CD8-positive, alpha-beta memory T cell (primary cell): Measurements from ENCODE around the gene NLRP12. TPM values are rescaled to one million over a fixed set of nuclear protein-coding genes. Genes with fewer than 3 reads are reported as not detected.
"Not testable (repeated sequence)": the region's sequence is repeated elsewhere in the genome, so short reads cannot be mapped to it uniquely, and the experiment has no call there.

Source experiments
- CTCF ChIA-PET: fragments of 350-600 bp; sonication (Branson Sonifier 250); formaldehyde crosslinking; loops from one replicate; lab custom pipeline; 2021; ENCODE audit warnings: antibody characterized with exemption; lab: Charles Lee
- POLR2A ChIA-PET: fragments of 350-600 bp; sonication (Branson Sonifier 250); formaldehyde crosslinking; loops from one replicate; lab custom pipeline; 2021; ENCODE audit warnings: antibody characterized with exemption; lab: Charles Lee
- DNase-seq, 5 donors: peaks; one replicate each; pipeline versions ENCODE4 v3.0.0 to v3.0.0-alpha.2; 2020 to 2022; ENCODE audit warnings: mixed read lengths in 1 of 5
- H3K27ac ChIP-seq: one replicate; pipeline ENCODE4 v1.7.0; 2013; ENCODE audit warnings: low read depth, mild to moderate bottlenecking, low read length, moderate library complexity
- H3K27me3 ChIP-seq: 2 replicates; pipeline ENCODE4 v1.7.0; 2013; ENCODE audit warnings: low read length, mild to moderate bottlenecking; ENCODE audit not compliant: insufficient read depth, poor library complexity, severe bottlenecking
- H3K36me3 ChIP-seq: 2 replicates; pipeline ENCODE4 v1.7.0; 2013; ENCODE audit warnings: mild to moderate bottlenecking, low read length, moderate library complexity; ENCODE audit not compliant: insufficient read depth
- H3K4me1 ChIP-seq: 2 replicates; pipeline ENCODE4 v1.7.0; 2013; ENCODE audit warnings: mild to moderate bottlenecking, low read length, moderate library complexity; ENCODE audit not compliant: insufficient read depth
- H3K4me3 ChIP-seq: 2 replicates; pipeline ENCODE4 v1.7.0; 2013; ENCODE audit warnings: mild to moderate bottlenecking, low read length
- H3K9me3 ChIP-seq: 2 replicates; pipeline ENCODE4 v1.7.0; 2013; ENCODE audit warnings: mild to moderate bottlenecking, low read length
- H3K27ac Mint-ChIP-seq, 8 donors: one replicate each; pipeline ENCODE4 v1.8.0; 2020 to 2021; ENCODE audit warnings: mixed read lengths in 8 of 8, mild to moderate bottlenecking in 6 of 8, inconsistent platforms in 3 of 8, moderate library complexity in 3 of 8
- H3K27me3 Mint-ChIP-seq, 2 donors: one replicate each; pipeline ENCODE4 v1.8.0; 2020 to 2021; ENCODE audit warnings: mixed read lengths in 2 of 2, mild to moderate bottlenecking in 1 of 2, moderate library complexity in 1 of 2
- H3K36me3 Mint-ChIP-seq, 3 donors: one replicate each; pipeline ENCODE4 v1.8.0; 2020 to 2021; ENCODE audit warnings: mixed read lengths in 3 of 3, inconsistent platforms in 1 of 3, mild to moderate bottlenecking in 1 of 3
- H3K4me1 Mint-ChIP-seq, 3 donors: one replicate each; pipeline ENCODE4 v1.8.0; 2020 to 2021; ENCODE audit warnings: mixed read lengths in 3 of 3, inconsistent platforms in 1 of 3, mild to moderate bottlenecking in 1 of 3
- H3K4me3 Mint-ChIP-seq, 7 donors: one replicate each; pipeline ENCODE4 v1.8.0; 2020 to 2021; ENCODE audit warnings: mixed read lengths in 7 of 7, mild to moderate bottlenecking in 6 of 7, moderate library complexity in 4 of 7, inconsistent platforms in 2 of 7
- H3K9me3 Mint-ChIP-seq, 5 donors: one replicate each; pipeline ENCODE4 v1.8.0; 2020 to 2022; ENCODE audit warnings: mixed read lengths in 5 of 5, mild to moderate bottlenecking in 3 of 5, moderate library complexity in 2 of 5, inconsistent platforms in 1 of 5
- polyA plus RNA-seq: library from polyadenylated mRNA; unstranded; fragments of 300-500 nt; fragmentation: Illumina TruSeq; gene quantifications from one replicate; pipeline ENCODE4 v1.2.3, GENCODE V29; 2021
- total RNA-seq, 2 experiments: library from RNA; stranded (reverse); gene quantifications; one replicate each; pipeline ENCODE4 v1.2.3, GENCODE V29; 2021

The NLRP12 gene
- total and polyA plus RNA-seq, 3 experiments from 2014 or later = not detected

- no peaks in the 10 kb centered on the region for H3K27me3 ChIP-seq
- H3K4me1 Mint-ChIP-seq = no peaks in the 10 kb centered on the region
- no peaks in the 10 kb centered on the region for H3K36me3 ChIP-seq
- H3K4me3 Mint-ChIP-seq = no peak overlapping the region
- ChIA-PET CTCF (no interaction called here), POLR2A (no interaction called here)
- no peaks in the 10 kb centered on the region for H3K4me1 ChIP-seq
- peaks cover 2 to 11% of the 10 kb centered on the region in 2 donors for H3K27me3 Mint-ChIP-seq
- no peak overlapping the region for H3K27ac ChIP-seq
- no peaks in the 10 kb centered on the region for H3K36me3 Mint-ChIP-seq
- no peaks in the 10 kb centered on the region for H3K9me3 ChIP-seq
- H3K4me3 ChIP-seq = no peak overlapping the region
- peaks cover 0 to 7% (median 0%) of the 10 kb centered on the region in 5 donors for H3K9me3 Mint-ChIP-seq
- peak overlapping the region in 1 of 8 donors; percentile 63 for H3K27ac Mint-ChIP-seq
- DNase-seq = no peak
These were observed 36.8 kb downstream of the NLRP12 start for GRCh38 chr19:53787266-53787665.

- ChIA-PET POLR2A (no interaction called here), CTCF (no interaction called here)
- H3K4me1 Mint-ChIP-seq = no peaks in the 10 kb centered on the region
- no peaks in the 10 kb centered on the region for H3K36me3 Mint-ChIP-seq
- H3K9me3 Mint-ChIP-seq = peaks cover 0 to 7% (median 0%) of the 10 kb centered on the region in 5 donors
- peaks cover 2 to 11% of the 10 kb centered on the region in 2 donors for H3K27me3 Mint-ChIP-seq
- no peak for DNase-seq
- Histone ChIP-seq H3K27me3 (no peaks in the 10 kb centered on the region), H3K4me3 (no peak overlapping the region), H3K4me1 (no peaks in the 10 kb centered on the region), H3K9me3 (no peaks in the 10 kb centered on the region), H3K36me3 (no peaks in the 10 kb centered on the region), H3K27ac (no peak overlapping the region)
- H3K27ac Mint-ChIP-seq = no peak overlapping the region
- H3K4me3 Mint-ChIP-seq = no peak overlapping the region
These were observed 37.4 kb downstream of the NLRP12 start for GRCh38 chr19:53786744-53787143.

- no peak for DNase-seq
- H3K27ac ChIP-seq = no peak overlapping the region
- no peak overlapping the region for H3K4me3 Mint-ChIP-seq
- peaks cover 0 to 11% of the 10 kb centered on the region in 2 donors for H3K27me3 Mint-ChIP-seq
- peak overlapping the region in 2 of 8 donors; percentile 66 to 73 for H3K27ac Mint-ChIP-seq
- no peak overlapping the region for H3K4me3 ChIP-seq
- no peaks in the 10 kb centered on the region for H3K36me3 Mint-ChIP-seq
- H3K9me3 ChIP-seq = no peaks in the 10 kb centered on the region
- ChIA-PET POLR2A (no interaction called here), CTCF (no interaction called here)
- no peaks in the 10 kb centered on the region for H3K4me1 Mint-ChIP-seq
- H3K36me3 ChIP-seq = no peaks in the 10 kb centered on the region
- H3K27me3 ChIP-seq = no peaks in the 10 kb centered on the region
- H3K4me1 ChIP-seq = no peaks in the 10 kb centered on the region
- peaks cover 0 to 7% (median 0%) of the 10 kb centered on the region in 5 donors for H3K9me3 Mint-ChIP-seq
These were observed 38.8 kb downstream of the NLRP12 start for GRCh38 chr19:53785196-53785889.

- no peaks in the 10 kb centered on the region for H3K36me3 Mint-ChIP-seq
- POLR2A ChIA-PET = no interaction called here
- no peaks in the 10 kb centered on the region for H3K4me1 Mint-ChIP-seq
- Histone ChIP-seq H3K36me3 (no peaks in the 10 kb centered on the region), H3K27me3 (no peaks in the 10 kb centered on the region), H3K4me1 (no peaks in the 10 kb centered on the region), H3K27ac (no peak overlapping the region), H3K4me3 (no peak overlapping the region), H3K9me3 (no peaks in the 10 kb centered on the region)
- H3K27ac Mint-ChIP-seq = no peak overlapping the region
- peaks cover 0 to 7% (median 0%) of the 10 kb centered on the region in 5 donors for H3K9me3 Mint-ChIP-seq
- no peak overlapping the region for H3K4me3 Mint-ChIP-seq
- no peak for DNase-seq
- H3K27me3 Mint-ChIP-seq = peaks cover 0 to 11% of the 10 kb centered on the region in 2 donors
- CTCF ChIA-PET = no interaction called here
These were observed 41.4 kb downstream of the NLRP12 start for GRCh38 chr19:53782698-53783097.

- H3K36me3 Mint-ChIP-seq, H3K36me3 ChIP-seq, H3K4me1 ChIP-seq, H3K27ac ChIP-seq, H3K27me3 Mint-ChIP-seq, H3K27ac Mint-ChIP-seq, H3K4me3 Mint-ChIP-seq, DNase-seq, H3K9me3 Mint-ChIP-seq, H3K4me3 ChIP-seq, POLR2A ChIA-PET, H3K4me1 Mint-ChIP-seq, H3K27me3 ChIP-seq, H3K9me3 ChIP-seq, CTCF ChIA-PET: not testable (repeated sequence)
These were observed 42.8 kb downstream of the NLRP12 start for GRCh38 chr19:53781332-53781731.

- peaks cover 0 to 4% (median 0%) of the 10 kb centered on the region in 5 donors for H3K9me3 Mint-ChIP-seq
- POLR2A ChIA-PET = no interaction called here
- CTCF ChIA-PET = no interaction called here
- no peak overlapping the region for H3K4me3 ChIP-seq
- no peaks in the 10 kb centered on the region for H3K4me1 Mint-ChIP-seq
- DNase-seq = no peak
- no peaks in the 10 kb centered on the region for H3K27me3 ChIP-seq
- no peak overlapping the region for H3K4me3 Mint-ChIP-seq
- peaks cover 0 to 5% of the 10 kb centered on the region in 2 donors for H3K27me3 Mint-ChIP-seq
- H3K36me3 Mint-ChIP-seq = no peaks in the 10 kb centered on the region
- no peak overlapping the region for H3K27ac ChIP-seq
- no peaks in the 10 kb centered on the region for H3K36me3 ChIP-seq
- no peak overlapping the region for H3K27ac Mint-ChIP-seq
- no peaks in the 10 kb centered on the region for H3K4me1 ChIP-seq
- H3K9me3 ChIP-seq = no peaks in the 10 kb centered on the region
These were observed 43.6 kb downstream of the NLRP12 start for GRCh38 chr19:53780506-53780905.

- Mint-ChIP-seq H3K36me3 (no peaks in the 10 kb centered on the region), H3K9me3 (no peaks in the 10 kb centered on the region), H3K4me3 (no peak overlapping the region), H3K4me1 (peaks cover 3 to 5% (median 4%) of the 10 kb centered on the region in 3 donors), H3K27ac (no peak overlapping the region), H3K27me3 (peaks cover 2 to 6% of the 10 kb centered on the region in 2 donors)
- no peak overlapping the region for H3K27ac ChIP-seq
- no peaks in the 10 kb centered on the region for H3K4me1 ChIP-seq
- CTCF ChIA-PET = no interaction called here
- H3K9me3 ChIP-seq = no peaks in the 10 kb centered on the region
- no peaks in the 10 kb centered on the region for H3K36me3 ChIP-seq
- no peak overlapping the region for H3K4me3 ChIP-seq
- POLR2A ChIA-PET = no interaction called here
- no peak for DNase-seq
- no peaks in the 10 kb centered on the region for H3K27me3 ChIP-seq
These were observed 48.6 kb downstream of the NLRP12 start for GRCh38 chr19:53775524-53775923.

GRCh38 chr19:53774491-53774890 lies 49.6 kb downstream of the NLRP12 start:
- CTCF ChIA-PET = interaction anchor here (1.8 kb wide), 1 partner anchor 17 kb away, joined by 4 read pairs; no protein-coding TSS in a partner anchor
- POLR2A ChIA-PET, H3K9me3 ChIP-seq, H3K36me3 ChIP-seq, DNase-seq, H3K27me3 Mint-ChIP-seq, H3K4me3 Mint-ChIP-seq, H3K4me3 ChIP-seq, H3K9me3 Mint-ChIP-seq, H3K27ac Mint-ChIP-seq, H3K4me1 ChIP-seq, H3K4me1 Mint-ChIP-seq, H3K27me3 ChIP-seq, H3K27ac ChIP-seq, H3K36me3 Mint-ChIP-seq: not testable (repeated sequence)
